HG03457 (cell line): Measurements from ENCODE around the gene RNF207.

Experiments
- ATAC-seq: cut with Tn5 transposase; IDR thresholded peaks from one replicate; pipeline ENCODE4 v1.9.1; 2021; ENCODE audit warnings: moderate number of reproducible peaks; ENCODE audit not compliant: unreplicated experiment

The RNF207 gene

GRCh38 chr1:6224718-6225117, 18.8 kb downstream of the RNF207 start:
- ATAC-seq, result no peak

- ATAC-seq, result no peak
Measured at GRCh38 chr1:6225651-6226050, 19.7 kb downstream of the RNF207 start.

- ATAC-seq, result no peak
Measured at GRCh38 chr1:6233376-6233775, 27.5 kb downstream of the RNF207 start.

DNA sequence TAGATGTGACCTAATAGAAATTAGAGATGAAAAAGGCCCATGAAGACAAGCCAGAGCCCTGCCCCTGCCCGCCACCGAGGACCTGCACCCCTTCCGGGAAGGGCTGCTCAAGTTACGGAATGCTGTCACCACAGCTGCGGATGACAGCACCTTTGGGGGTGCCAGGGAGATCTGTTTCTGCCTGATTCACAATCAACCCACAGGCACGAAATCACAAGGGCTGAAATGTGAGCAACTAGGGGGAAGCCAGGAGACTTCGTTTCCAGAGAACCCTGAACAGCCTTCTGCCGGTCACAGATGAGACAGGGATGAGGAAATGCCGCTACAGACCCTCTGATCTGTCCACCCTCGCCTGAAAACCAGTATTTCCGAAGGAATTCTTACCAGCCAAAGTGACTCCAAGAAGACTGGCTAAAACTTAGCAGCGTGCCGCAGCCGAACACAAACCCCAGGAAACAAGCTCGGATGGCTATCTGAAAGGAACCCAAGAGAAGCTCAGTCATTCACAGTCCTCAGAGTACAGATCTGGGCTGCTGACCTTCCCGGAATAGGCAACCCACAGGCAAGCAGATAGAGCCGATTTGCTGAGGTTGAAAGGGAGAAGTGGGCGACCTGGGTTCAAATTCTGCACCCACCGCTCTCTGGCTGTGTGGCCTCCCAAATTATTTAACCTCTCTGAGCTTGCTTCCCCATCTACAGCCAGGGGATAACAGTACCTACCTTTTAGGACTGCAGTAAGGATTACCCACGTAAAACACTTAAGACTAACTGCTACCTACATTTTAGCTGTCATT, 28.8 kb downstream of the RNF207 start:
- no peak for ATAC-seq

GRCh38 chr1:6235296-6235677, 29.4 kb downstream of the RNF207 start:
- ATAC-seq, result no peak

DNA sequence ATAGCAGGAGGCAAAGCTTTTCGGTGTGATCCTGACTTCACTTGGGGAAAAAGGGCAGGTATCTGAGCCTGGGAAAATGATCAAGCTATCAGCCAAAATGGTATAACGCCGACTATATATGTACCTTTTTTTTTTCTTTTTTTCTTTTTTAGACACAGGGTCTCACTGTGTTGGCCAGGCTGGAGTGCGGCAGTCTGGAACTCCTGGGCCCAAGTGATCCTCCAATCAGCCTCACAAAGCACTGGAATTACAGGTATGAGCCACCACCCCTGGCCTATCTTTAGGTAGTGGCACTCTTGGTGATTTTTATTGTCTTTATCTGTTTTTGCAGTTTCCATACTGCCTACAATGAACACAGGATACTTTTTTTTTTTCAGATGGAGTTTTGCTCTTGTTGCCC, 31.2 kb downstream of the RNF207 start:
- ATAC-seq, result no peak

DNA sequence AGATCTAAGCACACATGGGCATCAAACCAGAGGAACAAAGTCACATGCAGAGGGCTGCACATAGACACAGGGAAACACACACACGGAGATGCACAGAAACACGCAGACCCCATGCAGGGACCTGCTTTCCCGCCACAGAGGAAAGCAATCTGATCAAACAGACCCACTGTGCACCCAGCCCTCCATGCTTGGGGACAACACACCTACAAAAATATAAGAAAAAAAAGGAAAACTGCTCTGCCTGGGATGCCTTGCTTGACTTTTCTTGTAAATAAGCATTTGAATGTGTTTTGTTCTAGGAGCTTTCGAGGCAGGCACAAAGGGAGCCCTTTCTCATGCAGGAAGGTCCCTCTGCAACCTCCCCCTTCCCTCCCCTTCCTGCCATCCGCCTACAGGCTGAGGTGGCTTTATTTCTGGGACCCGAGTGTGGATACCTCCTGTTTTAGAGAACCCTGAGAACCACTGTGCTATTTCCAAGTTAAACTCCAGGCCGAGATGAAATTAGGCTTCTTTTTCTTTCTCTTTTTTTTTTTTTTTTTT, 33.4 kb downstream of the RNF207 start:
- no peak for ATAC-seq

DNA sequence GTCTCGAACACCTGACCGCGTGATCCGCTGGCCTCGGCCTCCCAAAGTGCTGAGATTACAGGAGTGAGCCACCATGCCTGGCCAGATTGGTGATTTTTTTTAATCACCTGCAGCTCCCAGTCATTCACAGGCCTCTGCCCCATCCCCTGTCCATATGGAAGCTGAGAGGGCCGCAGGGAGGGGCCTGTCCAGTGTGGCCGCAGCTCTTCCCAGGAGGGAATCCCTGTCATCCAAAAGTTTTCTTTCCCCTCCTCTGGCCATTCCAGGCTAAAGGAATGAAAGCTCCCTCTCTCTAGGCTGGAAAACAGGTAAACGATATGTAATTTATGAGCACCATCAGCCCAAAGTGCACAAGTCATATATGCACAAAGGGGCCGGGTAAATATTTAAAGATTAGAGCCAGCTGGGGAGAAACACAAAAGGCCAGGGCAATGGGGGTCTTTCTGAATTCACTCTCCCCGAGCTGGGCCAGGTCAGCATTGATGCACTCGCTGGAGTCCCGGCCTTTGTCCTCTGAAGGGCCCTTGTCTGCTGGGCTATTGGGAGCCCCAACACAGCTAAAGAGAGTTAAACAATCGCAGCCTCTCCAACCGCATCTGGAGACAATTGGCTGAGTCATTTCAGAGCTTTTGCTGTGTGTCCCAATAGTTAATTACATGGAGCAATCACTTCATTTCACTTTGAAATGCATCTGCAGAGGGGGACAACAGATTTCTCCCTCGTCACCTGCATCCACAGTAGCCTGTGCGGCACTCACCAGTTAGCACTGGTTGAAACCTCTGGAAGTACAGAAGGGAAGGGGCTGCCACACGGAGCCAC, 34.2 kb downstream of the RNF207 start:
- ATAC-seq, result no peak

DNA sequence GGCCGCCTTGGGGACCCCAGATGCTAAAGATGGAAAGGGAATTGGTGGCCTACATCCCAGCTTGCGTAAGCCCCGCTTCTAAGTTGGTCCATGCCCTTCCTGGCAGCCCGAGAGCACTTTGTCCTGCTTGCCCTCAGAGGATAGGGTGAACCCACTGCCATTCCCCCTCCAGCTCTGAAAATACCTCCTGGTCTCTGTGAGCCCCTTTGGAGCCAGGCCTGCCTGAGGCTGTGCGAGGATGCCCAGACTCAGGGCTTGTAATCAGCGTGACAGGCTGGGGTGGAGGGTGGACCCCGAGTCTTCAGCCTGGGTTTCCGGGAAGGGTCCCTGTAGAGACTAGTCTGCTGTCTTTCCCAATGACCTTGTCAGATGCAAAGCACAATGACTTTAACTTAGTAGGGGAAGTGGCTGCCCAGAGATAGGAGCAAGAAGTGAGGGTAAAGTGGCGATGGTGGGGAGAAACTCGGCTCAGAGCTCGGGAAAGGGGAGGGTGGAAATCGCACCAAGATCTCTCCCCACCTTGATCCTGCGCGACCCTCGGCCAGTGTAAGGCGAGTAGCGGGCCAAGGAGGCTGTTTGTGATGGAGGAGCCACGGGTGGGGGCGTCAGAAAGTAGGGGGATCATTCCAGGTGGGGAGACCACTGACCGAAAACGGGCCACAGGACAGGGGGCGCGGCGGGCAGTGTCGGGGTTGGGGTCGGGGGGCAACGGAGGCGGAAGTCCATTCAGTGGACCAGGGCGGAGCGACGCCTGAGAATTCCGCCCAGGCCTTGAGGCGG, 35.4 kb downstream of the RNF207 start:
- ATAC-seq, result no peak

DNA sequence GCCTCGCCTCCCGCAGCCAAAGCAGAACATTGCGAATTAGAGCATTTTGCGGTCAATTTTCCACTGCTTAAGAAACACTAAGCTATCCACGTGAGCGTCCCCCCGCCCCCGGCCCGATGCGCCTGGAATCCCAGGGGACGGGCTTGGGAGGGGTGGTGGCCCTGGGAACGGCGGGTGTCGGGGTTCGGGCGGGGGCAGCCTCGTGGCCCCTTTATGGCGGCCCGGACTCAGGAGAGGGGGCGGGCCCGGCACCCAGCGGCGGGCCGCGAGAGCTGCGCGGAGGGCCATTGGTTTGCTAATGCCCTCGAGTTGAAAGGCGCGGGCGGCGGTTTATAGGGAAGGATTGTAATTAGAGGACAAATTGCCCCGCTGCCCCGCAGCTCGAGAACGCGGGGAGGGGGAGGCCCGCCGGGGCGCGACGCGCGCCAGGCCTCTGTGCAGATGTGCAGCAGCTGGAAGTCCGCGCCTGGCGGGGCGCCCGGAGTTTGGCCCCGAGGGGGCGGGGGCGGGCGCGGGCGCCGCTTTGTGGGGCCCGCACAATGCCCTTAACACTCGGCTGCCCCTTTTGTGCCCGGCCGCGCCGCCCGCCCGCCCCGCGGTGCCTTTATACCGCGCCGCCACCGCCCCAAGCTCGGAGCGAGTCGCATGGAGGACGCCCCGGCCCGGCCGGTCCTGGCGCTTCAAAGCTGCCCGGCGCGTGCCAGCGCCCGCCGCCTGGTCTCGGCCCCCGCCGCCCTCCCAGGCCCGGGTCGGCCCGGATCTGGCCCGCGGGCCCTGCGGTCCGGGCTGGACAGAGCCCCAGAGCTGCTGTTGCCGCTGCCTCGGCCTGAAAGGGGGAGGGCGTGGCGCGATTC, 36.2 kb downstream of the RNF207 start:
- ATAC-seq, result no peak

- ATAC-seq, result no peak
Measured at GRCh38 chr1:6243053-6243834, 37.3 kb downstream of the RNF207 start.

- ATAC-seq, result no peak
Measured at GRCh38 chr1:6243993-6244392, 38.1 kb downstream of the RNF207 start, which contains the start of gene HES3. HES3 (plus strand) TSS chr1:6244179; CDS start chr1:6244366, 187 bp downstream.

- ATAC-seq, result no peak
Measured at GRCh38 chr1:6244401-6245049, 38.6 kb downstream of the RNF207 start.

GRCh38 chr1:6245086-6245868, 39.4 kb downstream of the RNF207 start:
- peak; percentile 48 for ATAC-seq

DNA sequence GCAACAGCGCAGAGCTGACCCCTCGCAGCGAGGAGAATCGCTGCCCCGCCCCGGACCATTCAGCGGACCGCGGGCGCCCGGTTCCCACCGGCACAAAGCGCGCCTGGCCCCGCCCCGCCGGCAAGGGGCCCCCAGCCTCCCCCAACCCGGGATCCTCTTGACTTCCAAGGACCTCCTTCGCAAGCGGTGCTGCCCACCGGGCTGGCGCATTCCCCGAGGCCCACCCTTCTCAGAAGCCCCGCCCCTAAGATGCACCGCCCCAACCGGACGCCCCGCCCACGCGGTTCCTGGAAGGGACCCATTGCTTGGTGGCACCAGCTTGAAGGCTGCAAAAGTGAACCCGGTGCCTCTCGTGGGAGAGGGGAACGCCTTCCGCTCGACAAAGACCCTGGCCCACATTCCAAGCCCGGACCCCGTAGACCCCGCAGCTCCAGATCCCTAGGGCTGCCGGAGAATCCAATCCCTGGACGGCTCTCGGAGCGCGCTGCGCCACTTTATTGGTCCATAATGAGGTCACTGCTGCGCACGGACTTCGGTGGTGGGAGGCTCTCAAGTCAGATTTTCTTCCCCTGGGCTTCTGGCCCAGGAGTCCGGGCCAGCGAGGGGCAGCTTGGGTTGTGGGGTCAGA, 40.1 kb downstream of the RNF207 start:
- no peak for ATAC-seq

DNA sequence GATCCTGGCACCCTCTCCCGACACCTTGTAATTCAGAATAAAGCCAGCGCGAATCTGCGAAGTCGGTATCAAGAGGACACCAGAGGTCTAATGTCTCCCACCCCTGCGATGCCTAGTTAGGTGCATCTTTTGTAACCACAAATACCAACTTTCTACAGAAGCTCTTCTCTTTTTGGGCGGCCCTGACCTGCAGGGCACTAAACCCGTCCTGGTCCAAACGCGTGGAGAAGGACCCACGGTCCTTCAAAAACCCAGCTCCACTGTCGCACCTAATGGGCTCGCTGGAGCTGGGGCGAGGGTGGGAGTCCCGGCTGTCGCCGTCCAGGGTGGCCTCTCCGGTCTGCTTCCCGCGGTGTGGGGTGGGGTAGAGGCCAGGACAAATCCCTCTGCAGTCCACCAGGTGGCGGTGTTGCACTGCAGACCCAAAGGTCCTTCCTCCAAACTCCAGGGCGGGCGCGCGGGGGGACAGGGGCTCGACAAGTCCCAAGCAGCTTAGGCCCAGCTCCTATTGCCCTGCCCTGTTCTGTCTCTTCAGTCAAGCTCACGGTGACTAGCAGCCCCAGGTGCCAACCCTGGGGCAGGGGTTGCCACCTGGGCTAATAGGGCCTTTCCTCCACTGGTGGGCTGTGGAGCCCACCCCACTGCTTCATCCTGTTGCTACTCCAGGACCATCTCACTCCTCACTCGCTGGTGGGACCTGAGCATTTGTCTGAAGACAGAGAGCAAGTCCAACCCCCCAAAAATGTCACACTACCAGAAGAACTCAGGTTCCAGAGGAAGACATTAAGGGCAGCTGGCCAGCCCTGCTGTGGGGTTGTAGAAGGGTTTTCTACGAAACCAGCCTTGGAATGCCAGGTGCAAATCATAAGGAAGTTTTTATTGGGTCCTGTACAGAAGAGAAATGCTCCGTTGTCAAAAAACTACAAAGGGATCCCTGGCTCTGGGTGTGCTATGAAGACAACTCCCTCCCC, 40.9 kb downstream of the RNF207 start:
- no peak for ATAC-seq
